Effector memory CD8-positive, alpha-beta T cell (primary cell): ENCODE measurements around the gene STK32A.

Experiments
- ATAC-seq: fragments of 150-1000 bp; cut with Tn5 transposase; replicated peaks from 2 replicates; pipeline ENCODE4 v1.10.0; 2021; ENCODE audit warnings: mild to moderate bottlenecking, moderate library complexity
- DNase-seq, 3 experiments: peaks; one replicate each; pipeline ENCODE4 v3.0.0; 2021
- H3K27ac Mint-ChIP-seq, 2 donors: one replicate each; pipeline ENCODE4 v1.8.0; 2022; ENCODE audit warnings: mild to moderate bottlenecking in 2 of 2, mixed read lengths in 2 of 2, moderate library complexity in 2 of 2
- H3K27me3 Mint-ChIP-seq, 2 donors: one replicate each; pipeline ENCODE4 v1.8.0; 2022; ENCODE audit warnings: mixed read lengths in 2 of 2
- H3K36me3 Mint-ChIP-seq: one replicate; pipeline ENCODE4 v1.8.0; 2022; ENCODE audit warnings: mild to moderate bottlenecking, moderate library complexity, mixed read lengths; ENCODE audit not compliant: insufficient read depth
- H3K4me1 Mint-ChIP-seq, 2 donors: one replicate each; pipeline ENCODE4 v1.8.0; 2022; ENCODE audit warnings: low read depth in 2 of 2, mixed read lengths in 2 of 2
- H3K4me3 Mint-ChIP-seq, 2 donors: one replicate each; pipeline ENCODE4 v1.8.0; 2022; ENCODE audit warnings: mild to moderate bottlenecking in 2 of 2, mixed read lengths in 2 of 2, moderate library complexity in 2 of 2
- H3K9me3 Mint-ChIP-seq, 2 donors: one replicate each; pipeline ENCODE4 v1.8.0; 2022; ENCODE audit warnings: mixed read lengths in 2 of 2

STK32A gene

DNA sequence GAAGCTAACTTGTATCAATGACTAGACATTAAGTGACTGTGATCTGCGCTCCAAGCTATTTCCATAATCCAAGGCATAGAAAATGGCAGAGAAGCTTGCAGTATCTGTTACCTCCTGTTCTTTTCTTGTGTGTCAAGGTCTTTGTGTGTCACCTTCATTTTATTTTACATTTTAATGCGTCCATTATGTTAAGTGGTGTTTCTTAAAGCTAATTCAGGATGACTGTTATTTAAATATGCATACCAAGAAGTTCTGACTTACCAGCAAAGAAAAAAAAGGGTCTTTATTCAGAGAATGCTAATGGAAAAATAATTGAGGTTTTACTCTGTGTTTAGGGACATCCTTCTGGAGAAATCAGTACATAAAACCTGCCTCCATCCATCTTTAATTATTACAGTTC is 52.3 kb downstream of the STK32A start:
- Mint-ChIP-seq H3K27ac (no peak overlapping the region), H3K36me3 (no peaks in the 10 kb centered on the region), H3K4me1 (no peaks in the 10 kb centered on the region), H3K4me3 (no peak overlapping the region), H3K27me3 (no peaks in the 10 kb centered on the region), H3K9me3 (peaks cover 2 to 15% of the 10 kb centered on the region in 2 donors)
- ATAC-seq (no peak), DNase-seq (no peak)

DNA sequence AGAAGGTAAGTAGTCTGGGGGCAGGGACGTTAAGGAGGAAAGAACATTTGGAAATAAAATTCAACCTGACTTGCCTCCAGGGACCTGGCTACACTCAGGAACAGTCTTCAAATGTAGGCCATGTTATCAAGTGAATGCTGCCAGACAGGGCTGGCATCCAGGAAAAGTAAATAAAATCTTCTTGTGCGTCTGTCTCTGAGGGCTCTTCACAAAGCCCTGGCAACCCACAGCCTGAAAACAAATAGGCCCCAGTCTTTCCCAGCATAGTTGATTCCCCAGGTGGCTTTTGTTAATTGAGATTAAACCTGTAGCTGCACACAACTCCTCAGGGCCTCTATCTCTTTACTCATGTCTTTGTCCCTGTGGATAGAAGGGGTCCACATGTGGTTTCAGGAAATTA is 55.4 kb downstream of the STK32A start:
- H3K9me3 Mint-ChIP-seq, result no peaks in the 10 kb centered on the region
- H3K4me1 Mint-ChIP-seq, result no peaks in the 10 kb centered on the region
- no peak overlapping the region for H3K27ac Mint-ChIP-seq
- H3K4me3 Mint-ChIP-seq, result no peak overlapping the region
- no peak for DNase-seq
- H3K36me3 Mint-ChIP-seq, result no peaks in the 10 kb centered on the region
- H3K27me3 Mint-ChIP-seq, result peaks cover 0 to 7% of the 10 kb centered on the region in 2 donors
- no peak for ATAC-seq

DNA sequence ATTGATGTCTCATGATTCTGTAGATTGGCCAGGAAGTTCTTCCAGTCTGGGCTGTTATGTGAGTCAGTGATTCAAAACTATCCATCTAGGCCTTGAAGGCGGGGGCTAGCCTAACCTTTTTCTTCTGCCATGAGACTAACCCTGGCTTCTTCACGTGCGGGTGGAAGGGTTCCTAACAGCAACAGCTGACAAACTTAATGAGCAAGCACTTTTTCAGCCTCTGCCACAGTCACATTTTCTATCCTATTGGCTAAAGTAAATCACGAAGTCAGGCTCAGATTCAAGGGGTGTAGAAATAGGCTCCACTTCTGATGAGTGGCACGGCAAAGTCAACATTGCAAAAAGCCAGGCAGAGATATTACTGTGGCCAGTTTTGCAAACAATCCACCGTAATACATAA is 68.4 kb downstream of the STK32A start:
- Mint-ChIP-seq H3K27ac (no peak overlapping the region), H3K9me3 (peaks cover 5 to 7% of the 10 kb centered on the region in 2 donors), H3K4me1 (no peaks in the 10 kb centered on the region), H3K4me3 (no peak overlapping the region), H3K36me3 (no peaks in the 10 kb centered on the region), H3K27me3 (peaks cover 0 to 6% of the 10 kb centered on the region in 2 donors)
- DNase-seq (no peak), ATAC-seq (no peak)

DNA sequence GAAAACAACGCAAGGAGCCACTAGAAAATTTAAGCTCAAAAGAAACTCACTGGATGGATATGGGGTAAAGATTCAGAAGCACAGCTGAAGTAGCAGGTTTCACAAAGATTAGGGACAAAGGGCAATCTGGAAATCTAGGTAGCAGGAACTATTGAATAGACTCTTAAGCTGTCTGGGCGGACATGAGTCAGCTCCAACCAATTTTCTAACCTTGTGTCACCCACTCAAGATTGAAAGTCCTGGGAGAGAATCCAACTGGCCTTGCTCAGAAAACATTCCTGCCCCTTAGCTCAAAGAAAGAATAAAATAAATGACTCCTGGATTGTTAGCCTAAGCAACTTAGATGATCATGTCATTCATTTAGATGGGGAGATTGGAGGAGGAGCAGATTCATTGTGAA is 69.2 kb downstream of the STK32A start:
- Mint-ChIP-seq H3K4me1 (no peaks in the 10 kb centered on the region), H3K36me3 (no peaks in the 10 kb centered on the region), H3K27me3 (peaks cover 0 to 6% of the 10 kb centered on the region in 2 donors), H3K27ac (no peak overlapping the region), H3K9me3 (peaks cover 5 to 7% of the 10 kb centered on the region in 2 donors), H3K4me3 (no peak overlapping the region)
- no peak for DNase-seq
- ATAC-seq, result no peak

DNA sequence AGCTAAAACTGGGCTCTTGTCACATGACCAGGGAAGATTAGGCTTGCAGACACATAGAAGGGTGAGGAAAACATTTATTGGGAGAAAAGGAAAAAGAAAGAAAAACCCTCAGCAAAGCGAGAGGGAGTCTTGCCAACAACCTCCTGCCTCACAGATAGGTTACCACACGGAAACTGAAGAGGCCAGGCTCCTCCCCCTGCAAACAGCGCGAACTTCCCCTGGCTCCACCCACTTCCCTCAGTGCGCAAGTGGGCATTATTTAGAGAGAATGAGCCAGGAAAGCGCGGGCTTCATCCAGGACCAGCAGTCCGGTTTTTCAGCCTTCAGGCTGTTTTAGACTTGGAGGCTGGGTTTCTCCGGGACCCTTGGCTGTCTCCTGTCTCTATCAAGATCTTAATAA is 70.3 kb downstream of the STK32A start:
- H3K9me3 Mint-ChIP-seq, result peaks cover 5 to 7% of the 10 kb centered on the region in 2 donors
- no peak overlapping the region for H3K4me3 Mint-ChIP-seq
- no peak for DNase-seq
- H3K27ac Mint-ChIP-seq, result no peak overlapping the region
- no peaks in the 10 kb centered on the region for H3K4me1 Mint-ChIP-seq
- peaks cover 0 to 6% of the 10 kb centered on the region in 2 donors for H3K27me3 Mint-ChIP-seq
- no peak for ATAC-seq
- H3K36me3 Mint-ChIP-seq, result no peaks in the 10 kb centered on the region

DNA sequence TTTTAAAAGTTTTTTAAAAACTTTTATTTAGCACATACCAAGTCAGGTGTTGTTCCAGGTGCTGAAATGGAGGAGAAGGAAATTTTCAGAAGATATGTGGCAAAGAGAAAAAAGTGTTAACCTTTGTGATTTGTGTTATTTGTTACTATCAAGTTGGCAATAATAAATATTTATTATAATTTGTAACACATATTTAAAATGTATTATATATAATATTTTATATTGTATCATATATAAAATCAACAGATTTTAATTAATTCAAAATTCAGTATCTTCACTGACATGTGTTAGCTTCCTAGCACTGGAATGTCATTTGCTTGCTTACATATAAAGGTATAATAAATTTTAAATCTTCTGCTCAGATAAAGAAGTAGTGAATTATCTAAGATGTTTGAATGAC is 71.5 kb downstream of the STK32A start:
- no peak for ATAC-seq
- Mint-ChIP-seq H3K4me1 (no peaks in the 10 kb centered on the region), H3K27me3 (no peaks in the 10 kb centered on the region), H3K36me3 (no peaks in the 10 kb centered on the region), H3K9me3 (peaks cover 5 to 7% of the 10 kb centered on the region in 2 donors), H3K27ac (no peak overlapping the region), H3K4me3 (no peak overlapping the region)
- no peak for DNase-seq

DNA sequence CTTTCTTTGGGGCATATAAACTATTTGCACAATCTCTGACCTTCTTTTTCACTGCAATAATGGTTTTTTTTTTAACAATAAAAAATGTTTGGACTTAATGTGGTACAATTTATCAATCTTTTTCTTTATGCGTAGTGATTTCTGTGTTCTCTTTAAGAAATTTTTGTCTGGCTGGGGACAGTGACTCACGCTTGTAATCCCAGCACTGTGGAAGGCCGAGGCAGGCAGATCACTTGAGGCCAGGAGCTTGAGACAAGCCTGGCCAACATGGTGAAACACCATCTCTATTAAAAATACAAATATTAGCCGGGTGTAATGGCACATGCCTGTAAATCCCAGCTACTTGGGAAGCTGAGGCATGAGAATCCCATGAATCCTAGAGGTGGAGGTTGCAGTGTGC is 72.3 kb downstream of the STK32A start:
- ATAC-seq, result no peak
- no peaks in the 10 kb centered on the region for H3K4me1 Mint-ChIP-seq

DNA sequence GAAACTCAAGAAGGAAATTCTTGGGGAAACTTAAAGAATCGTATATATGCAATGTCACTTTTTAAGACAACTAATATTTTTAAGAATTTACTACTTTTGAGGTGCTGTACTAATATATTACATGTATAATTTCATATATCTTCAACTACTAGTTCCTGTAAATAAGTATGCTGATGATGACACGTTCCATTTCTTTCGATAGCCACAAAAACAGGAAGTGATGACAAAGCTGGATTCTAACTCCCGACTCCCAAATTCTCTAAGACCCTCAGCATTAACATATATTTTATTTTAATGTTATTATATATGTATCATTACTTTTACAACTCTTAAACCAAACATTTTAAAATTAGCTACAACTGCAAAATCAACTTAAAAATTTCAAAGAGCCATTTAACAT is 74.8 kb downstream of the STK32A start:
- Mint-ChIP-seq H3K4me3 (no peak overlapping the region), H3K9me3 (peaks cover 0 to 1% of the 10 kb centered on the region in 2 donors), H3K27me3 (no peaks in the 10 kb centered on the region), H3K27ac (no peak overlapping the region), H3K4me1 (no peaks in the 10 kb centered on the region), H3K36me3 (no peaks in the 10 kb centered on the region)
- ATAC-seq (no peak), DNase-seq (no peak)

More for the DNA sequence above, 72.3 kb downstream of the STK32A start:
- H3K4me3 Mint-ChIP-seq, result no peak overlapping the region
- no peaks in the 10 kb centered on the region for H3K36me3 Mint-ChIP-seq
- H3K9me3 Mint-ChIP-seq, result peaks cover 5 to 7% of the 10 kb centered on the region in 2 donors
- no peak for DNase-seq
- no peaks in the 10 kb centered on the region for H3K27me3 Mint-ChIP-seq
- H3K27ac Mint-ChIP-seq, result no peak overlapping the region

DNA sequence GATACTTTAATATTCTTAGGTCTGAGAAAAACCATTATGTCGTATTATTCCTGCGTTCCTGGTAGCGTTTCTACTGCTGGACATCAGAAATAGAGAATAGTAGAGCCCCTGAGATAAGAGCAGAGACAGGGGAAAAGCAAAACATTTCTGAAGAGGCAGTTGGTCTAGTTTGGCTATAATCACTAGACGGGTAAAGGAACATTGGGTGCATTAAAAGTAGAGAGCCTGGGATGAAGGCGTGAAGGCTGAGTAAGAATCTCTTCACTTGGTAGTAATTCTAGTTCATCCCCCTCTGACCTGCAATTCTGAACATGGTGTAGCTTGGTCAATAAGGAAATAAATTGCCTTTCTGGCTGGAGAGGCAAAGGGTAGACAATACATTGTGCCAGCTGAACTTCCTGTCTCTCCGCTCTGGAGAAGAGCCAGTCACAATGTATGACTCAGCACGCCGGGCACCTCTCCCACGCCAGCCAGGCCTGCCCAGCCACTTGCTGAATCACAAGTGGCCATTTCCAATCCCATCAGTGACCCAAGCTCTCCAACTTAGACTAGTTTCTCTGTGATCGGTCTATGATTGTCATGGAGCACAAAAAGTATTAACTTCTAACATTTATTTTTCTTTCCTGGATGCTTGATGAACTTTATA is 75.4 kb downstream of the STK32A start:
- H3K9me3 Mint-ChIP-seq, result peaks cover 0 to 1% of the 10 kb centered on the region in 2 donors
- no peak overlapping the region for H3K27ac Mint-ChIP-seq
- H3K4me1 Mint-ChIP-seq, result no peaks in the 10 kb centered on the region
- ATAC-seq, result no peak
- H3K4me3 Mint-ChIP-seq, result no peak overlapping the region
- H3K36me3 Mint-ChIP-seq, result no peaks in the 10 kb centered on the region
- no peaks in the 10 kb centered on the region for H3K27me3 Mint-ChIP-seq
- DNase-seq, result no peak

DNA sequence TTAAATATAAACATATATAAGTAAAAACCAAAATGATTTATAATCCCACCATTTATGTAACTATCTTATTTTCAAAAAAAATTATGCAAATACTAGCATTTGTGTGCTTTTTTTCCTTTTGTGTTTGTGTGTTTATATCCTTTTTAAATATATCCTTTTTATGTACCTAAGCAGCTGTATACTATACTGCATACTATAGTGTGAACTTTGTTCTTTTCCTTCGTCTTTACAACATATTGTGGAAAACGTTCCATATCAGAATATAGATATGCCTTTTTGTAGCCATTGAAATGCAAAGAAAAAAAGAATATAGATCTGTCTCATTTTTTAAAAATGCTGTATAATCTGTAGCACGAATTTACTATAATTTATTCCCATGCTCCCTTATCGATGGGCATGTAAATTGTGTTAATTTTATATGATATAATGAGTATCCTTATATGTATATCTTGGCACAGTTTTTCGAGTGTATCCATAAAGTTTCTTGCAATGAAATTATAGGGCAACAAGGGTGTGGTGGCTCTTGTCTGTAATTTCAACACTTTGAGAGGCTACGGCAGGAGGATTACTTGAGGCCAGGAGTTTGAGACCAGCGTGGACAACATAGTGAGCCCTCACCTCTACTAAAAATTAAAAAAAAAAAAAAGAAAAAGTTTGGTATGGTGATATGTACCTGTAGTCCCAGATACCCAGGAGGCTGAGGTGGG is 83.3 kb downstream of the STK32A start:
- DNase-seq, result no peak
- Mint-ChIP-seq H3K27ac (no peak overlapping the region), H3K27me3 (no peaks in the 10 kb centered on the region), H3K36me3 (no peaks in the 10 kb centered on the region), H3K4me3 (no peak overlapping the region), H3K4me1 (no peaks in the 10 kb centered on the region), H3K9me3 (no peaks in the 10 kb centered on the region)
- no peak for ATAC-seq

DNA sequence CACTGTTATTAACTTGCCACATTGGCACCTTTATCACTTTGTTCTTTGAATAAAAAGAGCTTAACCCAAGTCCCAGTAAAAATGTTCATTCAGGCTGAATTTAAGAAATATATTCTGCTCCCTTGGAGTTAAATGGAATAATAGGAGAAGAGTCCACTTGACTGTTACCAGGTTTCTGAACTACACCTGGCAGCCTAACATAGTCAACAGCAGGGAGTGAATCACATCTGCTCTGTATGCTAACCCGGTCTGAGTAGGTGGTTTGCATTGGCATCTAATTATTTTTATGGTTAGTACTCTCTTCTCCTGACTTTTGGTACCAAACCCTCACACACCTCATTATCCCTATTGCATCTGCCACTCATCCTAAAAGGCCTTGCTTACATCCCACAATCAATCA is 86.7 kb downstream of the STK32A start:
- no peak overlapping the region for H3K4me3 Mint-ChIP-seq
- no peak overlapping the region for H3K27ac Mint-ChIP-seq
- ATAC-seq (no peak), DNase-seq (no peak)
- H3K9me3 Mint-ChIP-seq, result no peaks in the 10 kb centered on the region
- no peaks in the 10 kb centered on the region for H3K27me3 Mint-ChIP-seq
- no peaks in the 10 kb centered on the region for H3K4me1 Mint-ChIP-seq
- H3K36me3 Mint-ChIP-seq, result no peaks in the 10 kb centered on the region

DNA sequence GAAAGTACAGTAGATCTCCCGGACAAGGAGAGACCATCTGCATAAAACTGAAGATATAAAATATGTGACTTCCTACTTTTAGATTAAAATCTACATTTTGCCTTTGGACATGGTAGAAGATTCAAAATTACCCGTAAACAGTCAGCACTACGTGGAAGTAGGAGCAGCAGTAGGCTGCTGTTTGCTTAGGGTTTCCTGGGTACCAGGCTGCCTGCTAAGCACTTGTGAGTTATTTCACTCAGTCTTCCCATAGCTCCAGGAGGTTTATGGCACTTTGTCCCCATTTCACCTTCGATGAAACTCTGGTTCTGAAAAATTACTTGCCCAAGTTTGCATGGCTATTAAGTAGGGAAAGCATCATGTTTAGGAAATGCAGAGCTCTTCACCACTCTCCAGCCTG is 92.6 kb downstream of the STK32A start:
- DNase-seq (no peak), ATAC-seq (no peak)
- no peak overlapping the region for H3K4me3 Mint-ChIP-seq
- peaks cover 0 to 6% of the 10 kb centered on the region in 2 donors for H3K27me3 Mint-ChIP-seq
- H3K36me3 Mint-ChIP-seq, result no peaks in the 10 kb centered on the region
- H3K27ac Mint-ChIP-seq, result no peak overlapping the region
- H3K9me3 Mint-ChIP-seq, result no peaks in the 10 kb centered on the region
- H3K4me1 Mint-ChIP-seq, result no peaks in the 10 kb centered on the region

DNA sequence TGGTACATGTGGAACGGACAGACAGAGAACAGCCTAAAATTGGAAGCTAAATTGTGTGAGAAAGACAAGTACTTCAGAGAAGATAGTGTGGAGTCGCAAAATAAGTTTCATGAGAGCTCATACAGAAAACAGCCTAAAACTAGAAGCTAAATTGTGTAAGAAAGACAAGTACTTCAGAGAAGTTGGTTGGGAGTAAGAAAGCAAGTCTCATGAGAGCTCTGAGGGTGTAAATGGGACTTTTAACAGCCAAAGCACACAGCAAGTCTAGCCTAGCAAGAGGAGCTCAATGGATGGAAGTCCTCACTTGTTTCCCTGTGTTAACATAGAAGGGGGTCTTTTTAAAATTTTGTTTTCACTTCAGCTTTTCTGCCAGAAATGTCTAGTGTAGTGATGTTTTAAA is 93.1 kb downstream of the STK32A start:
- H3K4me3 Mint-ChIP-seq, result no peak overlapping the region
- H3K36me3 Mint-ChIP-seq, result no peaks in the 10 kb centered on the region
- peaks cover 0 to 6% of the 10 kb centered on the region in 2 donors for H3K27me3 Mint-ChIP-seq
- no peaks in the 10 kb centered on the region for H3K9me3 Mint-ChIP-seq
- no peak overlapping the region for H3K27ac Mint-ChIP-seq
- ATAC-seq (no peak), DNase-seq (no peak)
- no peaks in the 10 kb centered on the region for H3K4me1 Mint-ChIP-seq

DNA sequence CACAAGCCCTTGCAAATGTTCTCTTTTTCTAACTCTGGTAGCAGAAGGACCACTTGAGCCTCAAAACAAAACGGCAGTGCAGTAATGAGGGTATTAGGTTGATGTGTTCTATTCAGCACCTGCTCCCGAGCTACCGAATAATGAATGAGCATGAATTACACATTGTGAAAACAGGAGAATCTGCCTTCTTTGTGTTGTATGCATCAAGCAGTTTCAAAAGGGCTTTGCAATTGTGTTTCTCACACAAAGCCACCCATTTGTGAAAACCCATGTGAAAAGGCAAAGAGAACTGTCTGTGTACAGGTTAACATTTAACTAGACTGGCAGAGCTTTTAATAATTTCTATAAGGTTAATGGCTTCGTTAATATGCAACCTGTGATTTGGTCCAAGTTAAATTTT is 97.8 kb downstream of the STK32A start:
- ATAC-seq, result no peak

More for the DNA sequence above, 97.8 kb downstream of the STK32A start:
- Mint-ChIP-seq H3K27ac (no peak overlapping the region), H3K4me3 (no peak overlapping the region), H3K9me3 (peaks cover 0 to under 1% of the 10 kb centered on the region in 2 donors), H3K27me3 (peaks cover 0 to 2% of the 10 kb centered on the region in 2 donors), H3K36me3 (no peaks in the 10 kb centered on the region), H3K4me1 (no peaks in the 10 kb centered on the region)
- no peak for DNase-seq
